H1 (cell line): ENCODE results near the gene CDKN2A. TPM values are rescaled to one million over a fixed set of nuclear protein-coding genes. Genes with fewer than 3 reads are reported as not detected.

Source experiments
- CTCF ChIA-PET: fragments of 300-600 bp; sonication (Branson Sonifier 250); formaldehyde crosslinking; loops from one replicate; lab custom pipeline; 2021; ENCODE audit not compliant: partially characterized antibody; lab: Charles Lee
- POLR2A ChIA-PET: fragments of 300-600 bp; sonication (Branson Sonifier 250); formaldehyde crosslinking; loops from one replicate; lab custom pipeline; 2021; ENCODE audit warnings: inconsistent platforms; ENCODE audit not compliant: partially characterized antibody; lab: Charles Lee
- DNase-seq, 2 experiments: peaks; one replicate each; pipeline versions ENCODE4 v3.0.0 to v3.0.0-alpha.2; 2010 to 2022; ENCODE audit warnings: low spot score in 2 of 2, low read depth in 1 of 2, mixed read lengths in 1 of 2
- FAIRE-seq: peaks from 2 replicates; lab custom pipeline; 2011; peaks lifted over from hg19 to GRCh38; lab: Jason Lieb, UNC
- H2AFZ ChIP-seq: 2 replicates; pipeline ENCODE4 v1.8.1; 2012; ENCODE audit warnings: low read length, inconsistent platforms
- H2AK5ac ChIP-seq: 2 replicates; pipeline ENCODE4 v1.6.1; 2013; ENCODE audit warnings: low read depth, low read length
- H2BK120ac ChIP-seq: replicated peaks from 2 replicates; pipeline ENCODE3; 2013; ENCODE audit warnings: low read depth, low read length, inconsistent platforms
- H2BK12ac ChIP-seq: 2 replicates; pipeline ENCODE4 v1.6.1; 2013; ENCODE audit warnings: low read depth, low read length
- H2BK15ac ChIP-seq: 2 replicates; pipeline ENCODE4 v1.6.1; 2013; ENCODE audit warnings: low read length
- H2BK20ac ChIP-seq: 2 replicates; pipeline ENCODE4 v1.6.1; 2013; ENCODE audit warnings: low read length
- H2BK5ac ChIP-seq: 2 replicates; pipeline ENCODE4 v1.6.1; 2013; ENCODE audit warnings: low read depth, low read length
- H3K14ac ChIP-seq: 2 replicates; pipeline ENCODE4 v1.6.1; 2013; ENCODE audit warnings: inconsistent platforms; ENCODE audit not compliant: insufficient read length
- H3K18ac ChIP-seq: 2 replicates; pipeline ENCODE4 v1.6.1; 2013; ENCODE audit warnings: low read length; ENCODE audit errors: extremely low read depth
- H3K23ac ChIP-seq: 2 replicates; pipeline ENCODE4 v1.6.1; 2013; ENCODE audit warnings: inconsistent platforms; ENCODE audit not compliant: insufficient read length
- H3K23me2 ChIP-seq: 2 replicates; pipeline ENCODE4 v1.6.1; 2013; ENCODE audit warnings: low read depth, low read length
- H3K27ac ChIP-seq: 2 replicates; pipeline ENCODE4 v1.6.1; 2011; ENCODE audit warnings: low read depth, low read length, inconsistent platforms
- H3K27me3 ChIP-seq, 4 experiments: replicated peaks in 1 of 4; 1 replicate in 1 of 4; 2 replicates in 3 of 4; pipeline versions ENCODE4 v1.6.1 to v1.8.1; 2011 to 2013; ENCODE audit warnings: low read length in 3 of 4, mild to moderate bottlenecking in 3 of 4, inconsistent platforms in 2 of 4, mixed read lengths in 2 of 4, moderate library complexity in 1 of 4; ENCODE audit not compliant: control insufficient read depth in 3 of 4, insufficient read depth in 3 of 4; ENCODE audit errors: extremely low read depth in 1 of 4
- H3K36me3 ChIP-seq, 4 experiments: 2 replicates each; pipeline versions ENCODE4 v1.6.1 to v1.8.1; 2011 to 2013; ENCODE audit warnings: mild to moderate bottlenecking in 4 of 4, low read length in 3 of 4, moderate library complexity in 2 of 4, control low read depth in 1 of 4, inconsistent platforms in 1 of 4; ENCODE audit not compliant: insufficient read depth in 4 of 4, control insufficient read depth in 2 of 4
- H3K4ac ChIP-seq: replicated peaks from 2 replicates; pipeline ENCODE3; 2013; ENCODE audit warnings: low read length, low read depth, mixed read lengths, inconsistent platforms; ENCODE audit not compliant: insufficient read length
- H3K4me1 ChIP-seq, 4 experiments: replicated peaks in 1 of 4; 1 replicate in 1 of 4; 2 replicates in 3 of 4; pipeline versions ENCODE4 v1.6.1 to v1.8.1; 2011 to 2013; ENCODE audit warnings: low read length in 3 of 4, inconsistent platforms in 2 of 4, mixed read lengths in 1 of 4; ENCODE audit not compliant: insufficient read depth in 4 of 4, control insufficient read depth in 3 of 4
- H3K4me2 ChIP-seq, 2 experiments: 2 replicates each; pipeline versions ENCODE4 v1.6.1 to v1.8.1; 2011 to 2013; ENCODE audit warnings: low read depth in 2 of 2, low read length in 2 of 2, control low read depth in 1 of 2, inconsistent platforms in 1 of 2, mild to moderate bottlenecking in 1 of 2; ENCODE audit not compliant: insufficient read depth in 1 of 2
- H3K4me3 ChIP-seq, 4 experiments: fragments of 200-600, 300-600 bp in 1 of 4; sonication (generic), shearing (Covaris generic), sonication (Bioruptor Twin) in 1 of 4; 2 replicates each; pipeline versions ENCODE4 v1.5.1 to v1.8.1; 2011 to 2016; ENCODE audit warnings: low read length in 4 of 4, low read depth in 3 of 4, control low read depth in 2 of 4, inconsistent platforms in 2 of 4, mild to moderate bottlenecking in 2 of 4, mixed read lengths in 1 of 4, moderate library complexity in 1 of 4; ENCODE audit not compliant: insufficient read depth in 2 of 4; ENCODE audit errors: extremely low read depth in 1 of 4
- H3K56ac ChIP-seq: replicated peaks from 2 replicates; pipeline ENCODE3; 2013; ENCODE audit warnings: low read depth, mild to moderate bottlenecking, mixed read lengths, low read length, inconsistent platforms; ENCODE audit not compliant: insufficient read length
- H3K79me1 ChIP-seq: 2 replicates; pipeline ENCODE4 v1.6.1; 2013; ENCODE audit warnings: low read depth, low read length, control low read depth
- H3K79me2 ChIP-seq, 2 experiments: 2 replicates each; pipeline versions ENCODE4 v1.6.1 to v1.8.1; 2012 to 2013; ENCODE audit warnings: low read length in 2 of 2, mild to moderate bottlenecking in 2 of 2, inconsistent platforms in 1 of 2; ENCODE audit not compliant: insufficient read depth in 2 of 2, control insufficient read depth in 1 of 2
- H3K9ac ChIP-seq, 4 experiments: replicated peaks in 1 of 4; 1 replicate in 1 of 4; 2 replicates in 3 of 4; pipeline versions ENCODE4 v1.6.1 to v1.8.1; 2011 to 2013; ENCODE audit warnings: low read depth in 3 of 4, low read length in 3 of 4, control low read depth in 2 of 4, mild to moderate bottlenecking in 2 of 4, moderate library complexity in 2 of 4, inconsistent platforms in 1 of 4; ENCODE audit errors: extremely low read depth in 1 of 4
- H3K9me3 ChIP-seq, 2 experiments: 2 replicates each; pipeline versions ENCODE4 v1.6.1 to v1.8.1; 2012 to 2013; ENCODE audit warnings: mild to moderate bottlenecking in 2 of 2, moderate library complexity in 2 of 2, control low read depth in 1 of 2, inconsistent platforms in 1 of 2, low read depth in 1 of 2, low read length in 1 of 2, mixed read lengths in 1 of 2; ENCODE audit not compliant: insufficient read depth in 2 of 2
- H4K20me1 ChIP-seq, 2 experiments: replicated peaks in 1 of 2; 2 replicates each; pipeline versions ENCODE3 to v1.8.1; 2011 to 2013; ENCODE audit warnings: inconsistent platforms in 2 of 2, low read length in 2 of 2, mild to moderate bottlenecking in 1 of 2; ENCODE audit not compliant: insufficient read depth in 2 of 2, control insufficient read depth in 1 of 2
- H4K5ac ChIP-seq: 2 replicates; pipeline ENCODE4 v1.6.1; 2013; ENCODE audit warnings: low read length, low read depth, mixed read lengths, inconsistent platforms; ENCODE audit not compliant: insufficient read length
- H4K8ac ChIP-seq: 2 replicates; pipeline ENCODE4 v1.8.0; 2013; ENCODE audit warnings: mild to moderate bottlenecking, moderate library complexity, low read length, inconsistent platforms; ENCODE audit not compliant: insufficient read depth; ENCODE audit errors: extremely low read depth
- H4K91ac ChIP-seq: replicated peaks from 2 replicates; pipeline ENCODE3; 2013; ENCODE audit warnings: low read length, mixed read lengths, inconsistent platforms; ENCODE audit not compliant: insufficient read length
- CBX8 ChIP-seq: fragments of 300-800, 300-1000 bp; sonication (generic); IDR thresholded peaks from 2 replicates; pipeline ENCODE4 v1.7.1; 2016; ENCODE audit warnings: low read depth, low read length, borderline replicate concordance
- EGR1 ChIP-seq: IDR thresholded peaks from 2 replicates; pipeline ENCODE4 v1.6.1; 2011; ENCODE audit warnings: low read depth, low read length, borderline replicate concordance
- HDAC2 ChIP-seq, 2 experiments: fragments of 300-600 bp in 1 of 2; sonication (generic) in 1 of 2; IDR thresholded peaks; 2 replicates each; pipeline ENCODE4 v1.6.1; 2011 to 2012; ENCODE audit warnings: low read depth in 2 of 2, low read length in 2 of 2, mild to moderate bottlenecking in 2 of 2, moderate library complexity in 2 of 2, borderline replicate concordance in 1 of 2, inconsistent platforms in 1 of 2
- JUN ChIP-seq: IDR thresholded peaks from 2 replicates; pipeline ENCODE4 v1.6.1; 2011; ENCODE audit warnings: low read depth, mild to moderate bottlenecking, improper control_type of control experiment, low read length
- JUND ChIP-seq: IDR thresholded peaks from 2 replicates; pipeline ENCODE4 v1.6.1; 2011; ENCODE audit warnings: mild to moderate bottlenecking, improper control_type of control experiment, low read length
- NANOG ChIP-seq: IDR thresholded peaks from 2 replicates; pipeline ENCODE4 v1.6.1; 2011; ENCODE audit warnings: low read length, low read depth, mild to moderate bottlenecking, inconsistent platforms; ENCODE audit not compliant: insufficient read depth, poor library complexity, severe bottlenecking
- POLR2A ChIP-seq, 2 experiments: IDR thresholded peaks; 1 replicate in 1 of 2; 2 replicates in 1 of 2; pipeline ENCODE4 v1.6.1; 2011; ENCODE audit warnings: low read depth in 2 of 2, low read length in 2 of 2, mild to moderate bottlenecking in 2 of 2; ENCODE audit errors: control extremely low read depth in 1 of 2
- SP1 ChIP-seq: IDR thresholded peaks from 2 replicates; pipeline ENCODE4 v1.6.1; 2011; ENCODE audit warnings: low read depth, low read length
- WGBS, 2 experiments: shearing (Covaris generic) in 1 of 2; methylation state at CpG; one replicate each; pipeline versions ENCODE4 v1.1.6 to v1.1.7; 2013 to 2015; ENCODE audit warnings: low lambda C conversion rate in 2 of 2, mixed read lengths in 2 of 2, inconsistent platforms in 1 of 2, low coverage in 1 of 2, missing lambda C conversion rate in 1 of 2; ENCODE audit not compliant: insufficient replicate concordance in 2 of 2, insufficient coverage in 1 of 2, insufficient read length in 1 of 2; ENCODE audit errors: extremely low coverage in 1 of 2, missing lambda C conversion rate in 1 of 2; 5-methylcytosine and 5-hydroxymethylcytosine counted together
- polyA plus RNA-seq, 7 experiments: library from polyadenylated mRNA; depleted of rRNA in 3 of 7; stranded (reverse) in 5 of 7; unstranded in 2 of 7; fragments of >200 nt in 5 of 7; fragments of 200-250 nt in 2 of 7; gene quantifications; 1 replicate in 5 of 7; 2 replicates in 1 of 7; 4 replicates in 1 of 7; pipeline versions ENCODE4 v1.2.1 to v1.2.3, GENCODE V29; 2011 to 2013; ENCODE audit warnings: missing spikeins in 2 of 7, mixed read lengths in 2 of 7
- total RNA-seq: library from RNA; stranded (reverse); fragmentation: NEBNext Ultra II Directional; extraction: Animal tissue kit (Norgen Biotek cat#: 25700); gene quantifications from 2 replicates; pipeline ENCODE4 v1.2.1, GENCODE V29; 2021
- TF ChIP-seq, protein P1 (sequence below): IDR thresholded peaks from 2 replicates; pipeline ENCODE4 v1.6.1; 2012; ENCODE audit warnings: inconsistent platforms
- TF ChIP-seq, protein P2 (sequence below): IDR thresholded peaks from 2 replicates; pipeline ENCODE4 v1.6.1; 2012; ENCODE audit warnings: low read length, inconsistent platforms

CDKN2A gene
- total and polyA plus RNA-seq, 2 of the 8 experiments (the other 6 are each of a cell fraction or from before 2014, with no cell fraction given), result 0.51 to 0.73 TPM

DNA sequence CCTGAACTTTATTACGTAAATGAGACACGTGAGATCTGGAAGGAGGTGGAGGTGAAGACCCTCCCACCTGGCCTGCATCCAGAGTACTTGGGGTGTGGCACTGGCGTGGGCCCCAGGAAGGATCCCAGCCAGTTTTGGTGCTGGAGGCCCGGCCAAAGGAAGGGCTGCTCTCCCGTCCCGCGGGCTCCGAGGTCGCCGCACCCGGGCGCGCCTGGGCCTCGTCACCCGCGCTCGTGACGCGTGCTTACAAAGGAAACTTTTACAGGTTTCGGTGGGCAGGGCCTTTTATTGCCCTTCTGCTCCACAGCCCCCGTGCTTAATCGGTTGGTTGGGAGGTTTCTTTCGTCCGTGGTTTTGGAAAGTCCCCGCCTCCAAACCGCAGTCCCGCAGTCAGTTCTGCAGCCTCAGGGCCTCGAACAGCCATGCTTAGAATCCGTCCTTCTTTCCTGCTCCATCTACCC, 29.2 kb downstream of the CDKN2A start:
- H3K4ac ChIP-seq, result no peak overlapping the region
- no peak overlapping the region for H4K5ac ChIP-seq
- H2AK5ac ChIP-seq, result no peak overlapping the region
- no peak overlapping the region for H4K91ac ChIP-seq
- H3K9ac ChIP-seq, result no peak overlapping the region
- H3K56ac ChIP-seq, result no peak overlapping the region
- peaks cover 55 to 74% (median 62%) of the 10 kb centered on the region in 4 experiments for H3K27me3 ChIP-seq
- H3K14ac ChIP-seq, result no peak overlapping the region
- peaks cover 6 to 11% (median 9%) of the 10 kb centered on the region in 4 experiments; a peak in 6 of 7 replicates for H3K4me1 ChIP-seq
- 6% methylated on average over 27 of the region's 29 CpGs; no CpG with 5 or more reads in 1 of the 2 experiments for WGBS, 2 experiments
- no peak overlapping the region for H3K27ac ChIP-seq
- no peak overlapping the region for H2BK15ac ChIP-seq
- peaks cover 6 to 25% of the 10 kb centered on the region in 2 experiments for H4K20me1 ChIP-seq
- H4K8ac ChIP-seq, result peak overlapping the region; percentile 35; the same call in 1 of the 2 replicates
- H2BK20ac ChIP-seq, result no peak overlapping the region
- H3K23me2 ChIP-seq, result no peaks in the 10 kb centered on the region; the same call in 1 of the 2 replicates
- no peaks in the 10 kb centered on the region for H3K79me1 ChIP-seq
- 0 out of 2 replicates have a peak overlapping the region, but pooled peaks have one; percentile 42 for H3K18ac ChIP-seq
- peak overlapping the region; percentile 61 to 64 for H3K4me2 ChIP-seq
- H3K79me2 ChIP-seq, result no peaks in the 10 kb centered on the region
- H2BK5ac ChIP-seq, result no peak overlapping the region
- ChIA-PET POLR2A (interaction anchor here (0.7 kb wide), 1 partner anchor 76 kb away, joined by 3 read pairs; no protein-coding TSS in a partner anchor), CTCF (no interaction called here)
- no peak overlapping the region for H3K23ac ChIP-seq
- H2BK120ac ChIP-seq, result no peak overlapping the region
- H3K36me3 ChIP-seq, result peaks cover 0 to 8% (median 0%) of the 10 kb centered on the region in 4 experiments; a peak in 2 of 8 replicates
- peak overlapping the region in 3 of 4 experiments; percentile 28 to 54 (median 38); a peak in 7 of 8 replicates for H3K4me3 ChIP-seq
- H2BK12ac ChIP-seq, result no peak overlapping the region
- no peak overlapping the region for H2AFZ ChIP-seq
- no peak for DNase-seq
- H3K9me3 ChIP-seq, result 0 out of 4 replicates have a peak, but pooled peaks cover 0 to 3% of the 10 kb centered on the region in 2 experiments
- no peak for FAIRE-seq
- TF ChIP-seq JUND (no peak), EGR1 (no peak), CBX8 (0 out of 2 replicates have a peak, but pooled peaks have one; percentile 31), JUN (no peak), NANOG (no peak), HDAC2 (IDR thresholded peaks at IDR 0.05; ENCODE audit: borderline replicate concordance in 1 of 2, low read depth in 2 of 2, low read length in 2 of 2) (0 out of 4 replicates have a peak, but pooled peaks of 1 of the 2 experiments have one; percentile 53), SP1 (no peak), POLR2A (IDR thresholded peaks at IDR 0.05; ENCODE audit: control extremely low read depth in 1 of 2, low read depth in 2 of 2, low read length in 2 of 2) (no peak)
- TF ChIP-seq, protein P1, sequence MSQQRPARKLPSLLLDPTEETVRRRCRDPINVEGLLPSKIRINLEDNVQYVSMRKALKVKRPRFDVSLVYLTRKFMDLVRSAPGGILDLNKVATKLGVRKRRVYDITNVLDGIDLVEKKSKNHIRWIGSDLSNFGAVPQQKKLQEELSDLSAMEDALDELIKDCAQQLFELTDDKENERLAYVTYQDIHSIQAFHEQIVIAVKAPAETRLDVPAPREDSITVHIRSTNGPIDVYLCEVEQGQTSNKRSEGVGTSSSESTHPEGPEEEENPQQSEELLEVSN, result no peak
- TF ChIP-seq, protein P2, sequence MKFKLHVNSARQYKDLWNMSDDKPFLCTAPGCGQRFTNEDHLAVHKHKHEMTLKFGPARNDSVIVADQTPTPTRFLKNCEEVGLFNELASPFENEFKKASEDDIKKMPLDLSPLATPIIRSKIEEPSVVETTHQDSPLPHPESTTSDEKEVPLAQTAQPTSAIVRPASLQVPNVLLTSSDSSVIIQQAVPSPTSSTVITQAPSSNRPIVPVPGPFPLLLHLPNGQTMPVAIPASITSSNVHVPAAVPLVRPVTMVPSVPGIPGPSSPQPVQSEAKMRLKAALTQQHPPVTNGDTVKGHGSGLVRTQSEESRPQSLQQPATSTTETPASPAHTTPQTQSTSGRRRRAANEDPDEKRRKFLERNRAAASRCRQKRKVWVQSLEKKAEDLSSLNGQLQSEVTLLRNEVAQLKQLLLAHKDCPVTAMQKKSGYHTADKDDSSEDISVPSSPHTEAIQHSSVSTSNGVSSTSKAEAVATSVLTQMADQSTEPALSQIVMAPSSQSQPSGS, result no peak
